Activated CD4-positive, alpha-beta T cell treated with anti-CD3 and anti-CD28 coated beads, Interleukin-10, Interleukin-2, amounts not matched to agents 100 ng/mL and 50 ng/mL, durations not matched to agents 16 hours and 8 hours (primary cell): ENCODE data around the gene GDPD5.
A peak's percentile ranks its signal among the peaks of the same experiment; 100 is the strongest.

ENCODE experiments used
- DNase-seq: peaks from one replicate; pipeline ENCODE4 v3.0.0-alpha.2; 2020

Gene GDPD5

GRCh38 chr11:75388386-75389275 is 137.1 kb downstream of the GDPD5 start:
- DNase-seq: peak; percentile 83

GRCh38 chr11:75387736-75388294 is 137.9 kb downstream of the GDPD5 start:
- DNase-seq: no peak

GRCh38 chr11:75386942-75387630 is 138.7 kb downstream of the GDPD5 start:
- DNase-seq: no peak
